HG03103 (cell line): Measurements from ENCODE around the gene SLC12A7.
"Not testable (repeated sequence)": the region's sequence is repeated elsewhere in the genome, so short reads cannot be mapped to it uniquely, and the experiment has no call there.

Source experiments
- ATAC-seq: cut with Tn5 transposase; IDR thresholded peaks from one replicate; pipeline ENCODE4 v1.9.1; 2021; ENCODE audit warnings: low read depth; ENCODE audit not compliant: unreplicated experiment

Gene SLC12A7

GRCh38 chr5:1028481-1029281 is 83.2 kb downstream of the SLC12A7 start:
- no peak for ATAC-seq

GRCh38 chr5:1027631-1028441 is 84.0 kb downstream of the SLC12A7 start:
- no peak for ATAC-seq

GRCh38 chr5:1026700-1027621 is 84.9 kb downstream of the SLC12A7 start:
- no peak for ATAC-seq

GRCh38 chr5:1021969-1022336 is 89.9 kb downstream of the SLC12A7 start:
- ATAC-seq, result not testable (repeated sequence)

GRCh38 chr5:1021136-1021968 is 90.5 kb downstream of the SLC12A7 start:
- ATAC-seq, result no peak

- no peak for ATAC-seq
Measured at GRCh38 chr5:1020452-1020961, 91.4 kb downstream of the SLC12A7 start.

GRCh38 chr5:1019001-1019905 is 92.6 kb downstream of the SLC12A7 start:
- ATAC-seq, result no peak

- ATAC-seq, result no peak
Measured at GRCh38 chr5:1018596-1018995, 93.3 kb downstream of the SLC12A7 start.

- no peak for ATAC-seq
Measured at GRCh38 chr5:1017691-1018455, 94.0 kb downstream of the SLC12A7 start.

- no peak for ATAC-seq
Measured at GRCh38 chr5:1017056-1017455, 94.8 kb downstream of the SLC12A7 start.

- ATAC-seq, result no peak
Measured at GRCh38 chr5:1016476-1016875, 95.4 kb downstream of the SLC12A7 start.

- no peak for ATAC-seq
Measured at GRCh38 chr5:1016036-1016435, 95.8 kb downstream of the SLC12A7 start.

- no peak for ATAC-seq
Measured at GRCh38 chr5:1015507-1015906, 96.4 kb downstream of the SLC12A7 start.

- no peak for ATAC-seq
Measured at GRCh38 chr5:1014781-1015221, 97.1 kb downstream of the SLC12A7 start.

- ATAC-seq, result no peak
Measured at GRCh38 chr5:1014346-1014745, 97.5 kb downstream of the SLC12A7 start.

- ATAC-seq, result no peak
Measured at GRCh38 chr5:1013948-1014301, 97.9 kb downstream of the SLC12A7 start.

GRCh38 chr5:1013238-1013947 is 98.5 kb downstream of the SLC12A7 start:
- no peak for ATAC-seq
